ENCODE results near the gene SV2A.
"Not testable (repeated sequence)": the region's sequence is repeated elsewhere in the genome, so short reads cannot be mapped to it uniquely, and the experiment has no call there.

The SV2A gene

GRCh38 chr1:149885339-149886120 lies 32.1 kb downstream of the SV2A start:
- DNase-seq: peak; percentile 91

- DNase-seq: peak; percentile 36
These were observed 33.0 kb downstream of the SV2A start for GRCh38 chr1:149884433-149885338.

- peak; percentile 44 for DNase-seq
These were observed 33.9 kb downstream of the SV2A start for GRCh38 chr1:149883598-149884247.

DNA sequence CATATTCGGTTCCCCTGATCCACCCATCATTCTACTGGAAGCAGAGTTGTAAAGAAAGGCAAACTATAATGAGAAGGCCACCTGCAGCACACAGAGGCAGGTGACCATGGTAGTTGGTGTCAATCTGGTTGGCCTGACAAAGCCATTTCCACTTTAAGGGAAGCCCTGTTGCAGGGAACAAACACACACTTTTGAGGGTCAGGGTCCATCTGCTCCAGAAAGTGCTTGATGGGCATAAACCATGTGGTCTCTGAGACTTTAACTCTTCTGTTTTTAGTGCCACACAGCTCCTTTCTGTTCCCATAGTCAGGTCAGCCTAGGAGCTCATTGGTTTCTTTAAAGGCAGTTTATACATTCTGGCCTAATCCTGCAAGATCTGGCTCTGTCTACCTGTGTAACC lies 35.8 kb downstream of the SV2A start:
- no peak for DNase-seq

- no peak for DNase-seq
These were observed 38.1 kb downstream of the SV2A start for GRCh38 chr1:149879556-149879955.

- DNase-seq: no peak
These were observed 40.3 kb downstream of the SV2A start for GRCh38 chr1:149877211-149877946.

DNA sequence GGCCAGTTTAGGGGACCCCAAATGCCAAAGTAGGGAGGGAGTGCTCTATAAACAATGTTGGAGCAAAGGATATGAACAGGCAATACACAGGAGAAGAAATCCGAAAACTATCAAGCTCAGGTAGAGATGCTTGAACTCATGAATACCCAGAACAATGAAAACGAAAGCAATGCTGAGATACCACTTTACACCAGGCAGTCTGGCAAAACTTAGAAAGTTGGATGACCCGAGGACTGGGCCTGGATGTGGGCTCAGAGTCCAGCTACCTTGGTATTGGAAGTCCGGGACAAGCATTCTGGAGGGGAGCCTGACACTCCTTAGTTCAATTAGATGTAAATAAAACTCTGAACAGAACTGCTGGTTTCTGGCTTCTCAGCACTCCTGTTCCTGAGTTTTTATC lies 44.6 kb downstream of the SV2A start:
- not testable (repeated sequence) for DNase-seq

GRCh38 chr1:149866887-149867286 lies 50.8 kb downstream of the SV2A start:
- DNase-seq: not testable (repeated sequence)

DNA sequence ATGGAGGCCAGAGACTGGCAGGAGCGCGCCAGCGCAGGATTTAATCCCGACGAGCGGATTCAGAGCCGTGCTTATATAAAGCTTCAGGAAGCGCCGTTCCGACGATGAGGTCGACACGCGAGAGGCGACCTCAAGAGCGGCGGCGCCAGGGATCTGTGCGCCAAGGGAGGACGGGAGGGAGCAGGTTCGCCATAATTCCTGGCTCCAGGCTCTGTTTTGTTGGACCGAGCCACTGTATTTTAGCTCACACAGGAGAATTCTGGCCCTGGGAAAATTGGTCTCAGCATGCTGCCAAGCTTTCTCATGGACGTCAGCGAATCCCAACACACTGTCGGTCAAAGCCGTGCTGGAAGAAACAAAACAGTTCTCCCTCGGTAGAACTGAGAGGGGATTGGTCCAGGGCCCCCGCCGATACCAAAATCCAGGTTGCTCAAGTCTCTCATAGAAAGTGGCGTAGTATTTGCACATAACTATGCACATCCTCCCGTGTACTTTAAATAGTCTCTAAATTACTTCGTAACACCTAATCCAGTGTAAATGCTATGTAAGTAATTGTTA lies 56.1 kb downstream of the SV2A start:
- not testable (repeated sequence) for DNase-seq

- not testable (repeated sequence) for DNase-seq
These were observed 56.8 kb downstream of the SV2A start for GRCh38 chr1:149860684-149861496.

- DNase-seq: not testable (repeated sequence)
These were observed 57.4 kb downstream of the SV2A start for GRCh38 chr1:149860271-149860670.

Measured in activated CD8-positive, alpha-beta memory T cell treated with anti-CD3 and anti-CD28 coated beads, Interleukin-2, amount 50 U/mL, for 48 hours (primary cell).